Measurements from ENCODE around the gene CKS1B. TPM values are rescaled to one million over a fixed set of nuclear protein-coding genes. Genes with fewer than 3 reads are reported as not detected.
A peak's percentile ranks its signal among the peaks of the same experiment; 100 is the strongest.

CKS1B gene
- polyA plus RNA-seq, 1 experiment: 111 TPM

GRCh38 chr1:154934358-154934948 is 40.0 kb upstream of the CKS1B start:
- H3K27me3 ChIP-seq (ENCODE audit: control insufficient read depth, insufficient read depth, low read length): no peaks in the 10 kb centered on the region
- TF ChIP-seq, protein P1, sequence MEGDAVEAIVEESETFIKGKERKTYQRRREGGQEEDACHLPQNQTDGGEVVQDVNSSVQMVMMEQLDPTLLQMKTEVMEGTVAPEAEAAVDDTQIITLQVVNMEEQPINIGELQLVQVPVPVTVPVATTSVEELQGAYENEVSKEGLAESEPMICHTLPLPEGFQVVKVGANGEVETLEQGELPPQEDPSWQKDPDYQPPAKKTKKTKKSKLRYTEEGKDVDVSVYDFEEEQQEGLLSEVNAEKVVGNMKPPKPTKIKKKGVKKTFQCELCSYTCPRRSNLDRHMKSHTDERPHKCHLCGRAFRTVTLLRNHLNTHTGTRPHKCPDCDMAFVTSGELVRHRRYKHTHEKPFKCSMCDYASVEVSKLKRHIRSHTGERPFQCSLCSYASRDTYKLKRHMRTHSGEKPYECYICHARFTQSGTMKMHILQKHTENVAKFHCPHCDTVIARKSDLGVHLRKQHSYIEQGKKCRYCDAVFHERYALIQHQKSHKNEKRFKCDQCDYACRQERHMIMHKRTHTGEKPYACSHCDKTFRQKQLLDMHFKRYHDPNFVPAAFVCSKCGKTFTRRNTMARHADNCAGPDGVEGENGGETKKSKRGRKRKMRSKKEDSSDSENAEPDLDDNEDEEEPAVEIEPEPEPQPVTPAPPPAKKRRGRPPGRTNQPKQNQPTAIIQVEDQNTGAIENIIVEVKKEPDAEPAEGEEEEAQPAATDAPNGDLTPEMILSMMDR (IDR thresholded peaks at IDR 0.05; ENCODE audit: insufficient read depth, low read depth, low read length): no peak
- POLR2A ChIA-PET: no interaction called here
- H3K4me3 ChIP-seq (ENCODE audit: low read depth, low read length): no peak overlapping the region
- CTCF ChIA-PET: interaction anchor here (0.6 kb wide), 1 partner anchor 1169 kb away, joined by 4 read pairs; no protein-coding TSS in a partner anchor
- DNase-seq (ENCODE audit: low read depth): no peak
- H3K36me3 ChIP-seq (ENCODE audit: control insufficient read depth, insufficient read depth, low read length): no peaks in the 10 kb centered on the region

DNA sequence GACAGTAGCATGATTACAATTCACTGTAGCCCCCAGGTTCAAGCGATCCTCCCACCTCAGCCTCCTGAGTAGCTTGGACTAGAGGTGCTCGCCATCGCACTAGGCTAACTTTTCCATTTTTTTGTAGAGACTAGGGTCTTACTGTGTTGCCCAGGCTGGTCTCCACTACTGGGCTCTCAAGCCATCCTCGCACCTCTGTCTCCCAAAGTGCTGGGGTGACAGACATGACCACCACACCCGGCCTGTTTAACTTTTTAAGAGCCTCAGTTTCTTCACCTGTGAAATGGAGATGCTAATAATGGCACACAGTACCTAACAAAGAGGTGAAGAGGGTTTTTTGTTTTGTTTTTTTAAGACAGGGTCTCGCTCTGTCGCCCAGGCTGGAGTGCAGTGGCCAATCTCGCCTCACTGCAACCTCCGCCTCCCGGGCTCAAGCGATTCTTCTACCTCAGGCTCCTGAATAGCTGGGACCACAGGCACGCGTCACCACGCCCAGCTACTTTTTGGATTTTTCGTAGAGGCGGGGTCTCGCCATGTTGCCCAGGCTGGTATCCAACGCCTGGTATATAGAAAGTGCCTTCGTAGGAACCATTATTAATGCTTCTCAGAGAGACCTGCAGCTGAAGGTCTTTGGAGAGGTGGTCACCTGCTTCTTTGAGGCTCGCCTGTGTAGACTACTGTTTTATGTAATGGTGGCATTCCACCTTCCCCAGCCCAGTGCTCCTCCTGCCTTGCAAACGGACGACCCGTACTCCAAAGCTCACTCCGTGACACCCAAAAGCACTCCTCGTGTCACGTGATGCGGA is 38.5 kb upstream of the CKS1B start:
- TF ChIP-seq, protein P1 (IDR thresholded peaks at IDR 0.05; ENCODE audit: insufficient read depth, low read depth, low read length): no peak
- Histone ChIP-seq H3K27me3 (ENCODE audit: control insufficient read depth, insufficient read depth, low read length) (no peaks in the 10 kb centered on the region), H3K36me3 (ENCODE audit: control insufficient read depth, insufficient read depth, low read length) (no peaks in the 10 kb centered on the region), H3K4me3 (ENCODE audit: low read depth, low read length) (peak overlapping the region; percentile 83)
- ChIA-PET CTCF (interaction anchor here (0.6 to 1.9 kb wide), 16 partner anchors 8 to 946 kb away, joined by 3 to 6 read pairs (median 4); partner anchors contain the start of genes ADAM15, PBXIP1 and RPS27), POLR2A (interaction anchor here (0.5 to 0.6 kb wide), 3 partner anchors 14 to 67 kb away, joined by 3 to 4 read pairs (median 4); no protein-coding TSS in a partner anchor)
- DNase-seq (ENCODE audit: low read depth): no peak

- H3K4me3 ChIP-seq (ENCODE audit: low read depth, low read length): peak within 1 kb of the TSS; percentile 83
- H3K27me3 ChIP-seq (ENCODE audit: control insufficient read depth, insufficient read depth, low read length): no peaks in the 10 kb centered on the region
- no peaks in the 10 kb centered on the region for H3K36me3 ChIP-seq (ENCODE audit: control insufficient read depth, insufficient read depth, low read length)
- TF ChIP-seq, protein P1 (IDR thresholded peaks at IDR 0.05; ENCODE audit: insufficient read depth, low read depth, low read length): peak; percentile 53
- ChIA-PET CTCF (interaction anchor here (0.6 to 1.9 kb wide), 17 partner anchors 8 to 946 kb away, joined by 3 to 6 read pairs (median 4); partner anchors contain the start of genes ADAM15, PBXIP1 and RPS27), POLR2A (interaction anchor here (0.5 to 0.7 kb wide), 3 partner anchors 37 to 345 kb away, joined by 4 to 5 read pairs (median 4); no protein-coding TSS in a partner anchor)
- peak; percentile 55 for DNase-seq (ENCODE audit: low read depth)
Measured at GRCh38 chr1:154936555-154937084, 37.9 kb upstream of the CKS1B start, which contains the start of gene PMVK. Gene PMVK (minus strand): TSS chr1:154936719. CDS start chr1:154936685, 34 bp downstream.

- ChIA-PET POLR2A (interaction anchor here (0.7 to 1.2 kb wide), 2 partner anchors 35 to 345 kb away, joined by 3 to 5 read pairs; no protein-coding TSS in a partner anchor), CTCF (interaction anchor here (0.6 to 1.9 kb wide), 15 partner anchors 11 to 603 kb away, joined by 3 to 6 read pairs (median 4); partner anchors contain the start of genes ADAM15 and PBXIP1)
- no peaks in the 10 kb centered on the region for H3K27me3 ChIP-seq (ENCODE audit: control insufficient read depth, insufficient read depth, low read length)
- H3K4me3 ChIP-seq (ENCODE audit: low read depth, low read length): peak overlapping the region; percentile 83
- peak; percentile 61 for DNase-seq (ENCODE audit: low read depth)
- no peaks in the 10 kb centered on the region for H3K36me3 ChIP-seq (ENCODE audit: control insufficient read depth, insufficient read depth, low read length)
- TF ChIP-seq, protein P1 (IDR thresholded peaks at IDR 0.05; ENCODE audit: insufficient read depth, low read depth, low read length): peak; percentile 40
Measured at GRCh38 chr1:154937085-154937987, 37.1 kb upstream of the CKS1B start.
